Activated B cell treated with CpG ODN at 0.5 μM for 24 hours (primary cell): Measurements from ENCODE around the gene CETP. TPM values are rescaled to one million over a fixed set of nuclear protein-coding genes. Genes with fewer than 3 reads are reported as not detected.

Source experiments
- ATAC-seq: fragments of 200-7000 bp; cut with Tn5 transposase; one replicate; pipeline ENCODE4 v1.10.0; 2021; ENCODE audit warnings: low read depth, mild to moderate bottlenecking, moderate library complexity
- CTCF ChIA-PET: fragments of 350-600 bp; sonication (Branson Sonifier 250); formaldehyde crosslinking; loops from one replicate; lab custom pipeline; 2021; ENCODE audit warnings: antibody characterized with exemption; lab: Charles Lee
- POLR2A ChIA-PET: fragments of 350-600 bp; sonication (Branson Sonifier 250); formaldehyde crosslinking; loops from one replicate; lab custom pipeline; 2021; ENCODE audit warnings: antibody characterized with exemption; lab: Charles Lee
- DNase-seq: peaks from one replicate; pipeline ENCODE4 v3.0.0; 2022
- H3K27ac Mint-ChIP-seq: one replicate; pipeline ENCODE4 v1.8.0; 2020; ENCODE audit warnings: mixed read lengths
- H3K27me3 Mint-ChIP-seq: one replicate; pipeline ENCODE4 v1.8.0; 2021; ENCODE audit warnings: mixed read lengths
- H3K36me3 Mint-ChIP-seq: one replicate; pipeline ENCODE4 v1.8.0; 2021; ENCODE audit warnings: low read depth, mixed read lengths
- H3K4me1 Mint-ChIP-seq: one replicate; pipeline ENCODE4 v1.8.0; 2021; ENCODE audit warnings: mixed read lengths
- H3K4me3 Mint-ChIP-seq: one replicate; pipeline ENCODE4 v1.8.0; 2020; ENCODE audit warnings: mild to moderate bottlenecking, mixed read lengths
- H3K9me3 Mint-ChIP-seq: one replicate; pipeline ENCODE4 v1.8.0; 2020; ENCODE audit warnings: mixed read lengths
- CTCF ChIP-seq: fragments of 200-600 bp; IDR thresholded peaks from one replicate; pipeline ENCODE4 v1.8.0; 2022; ENCODE audit warnings: antibody characterized with exemption, mild to moderate bottlenecking
- intact Hi-C: fragments of 100-400 bp; cut with micrococcal nuclease; formaldehyde crosslinking; loops from one replicate; pipeline ENCODE4 v1.15.1; 2024
- total RNA-seq: library from RNA; stranded (reverse); gene quantifications from 2 replicates; pipeline ENCODE4 v1.2.3, GENCODE V29; 2022

The CETP gene
- total RNA-seq, 1 donor from 2014 or later: 1.4 TPM

GRCh38 chr16:57024894-57025680, 63.3 kb downstream of the CETP start:
- no peak for TF ChIP-seq CTCF
- intact Hi-C loops: no loop called here
- no peak for ATAC-seq
- no peak overlapping the region for H3K4me3 Mint-ChIP-seq
- peaks cover 90% of the 10 kb centered on the region for H3K36me3 Mint-ChIP-seq
- POLR2A ChIA-PET: interaction anchor here (1.0 to 1.1 kb wide), 3 partner anchors 13 to 94 kb away, joined by 3 to 10 read pairs (median 3); no protein-coding TSS in a partner anchor
- H3K4me1 Mint-ChIP-seq: peaks cover 31% of the 10 kb centered on the region
- CTCF ChIA-PET: interaction anchor here (1.6 kb wide), 1 partner anchor 61 kb away, joined by 4 read pairs; no protein-coding TSS in a partner anchor
- no peak for DNase-seq
- H3K9me3 Mint-ChIP-seq: no peaks in the 10 kb centered on the region
- H3K27ac Mint-ChIP-seq: no peak overlapping the region
- H3K27me3 Mint-ChIP-seq: no peaks in the 10 kb centered on the region

- no peak for ATAC-seq
- ChIA-PET CTCF (interaction anchor here (1.6 kb wide), 1 partner anchor 62 kb away, joined by 4 read pairs; no protein-coding TSS in a partner anchor), POLR2A (interaction anchor here (0.6 to 1.9 kb wide), 4 partner anchors 16 to 143 kb away, joined by 3 to 7 read pairs (median 4); no protein-coding TSS in a partner anchor)
- no peak for DNase-seq
- Mint-ChIP-seq H3K27me3 (no peaks in the 10 kb centered on the region), H3K36me3 (peaks cover 88% of the 10 kb centered on the region), H3K4me1 (peaks cover 31% of the 10 kb centered on the region), H3K27ac (peak overlapping the region; percentile 59), H3K4me3 (no peak overlapping the region), H3K9me3 (no peaks in the 10 kb centered on the region)
- intact Hi-C loops: no loop called here
- no peak for TF ChIP-seq CTCF
These were observed 64.4 kb downstream of the CETP start for GRCh38 chr16:57025941-57026777.

GRCh38 chr16:57026778-57027062, 65.0 kb downstream of the CETP start:
- ChIA-PET CTCF (no interaction called here), POLR2A (interaction anchor here (0.6 to 1.9 kb wide), 4 partner anchors 15 to 143 kb away, joined by 3 to 7 read pairs (median 4); no protein-coding TSS in a partner anchor)
- TF ChIP-seq CTCF: no peak
- Mint-ChIP-seq H3K9me3 (no peaks in the 10 kb centered on the region), H3K27ac (peak overlapping the region; percentile 59), H3K36me3 (peaks cover 88% of the 10 kb centered on the region), H3K4me1 (peaks cover 31% of the 10 kb centered on the region), H3K27me3 (no peaks in the 10 kb centered on the region), H3K4me3 (no peak overlapping the region)
- ATAC-seq: no peak
- no peak for DNase-seq
- intact Hi-C loops: no loop called here

- DNase-seq: no peak
- POLR2A ChIA-PET: interaction anchor here (0.5 to 1.9 kb wide), 10 partner anchors 12 to 144 kb away, joined by 3 to 7 read pairs (median 4); partner anchors contain the start of gene NLRC5
These were observed 65.3 kb downstream of the CETP start for GRCh38 chr16:57027067-57027466.

More at GRCh38 chr16:57027067-57027466, 65.3 kb downstream of the CETP start:
- H3K4me3 Mint-ChIP-seq: no peak overlapping the region
- H3K4me1 Mint-ChIP-seq: peaks cover 31% of the 10 kb centered on the region
- intact Hi-C loops: no loop called here
- no peak for ATAC-seq
- peaks cover 88% of the 10 kb centered on the region for H3K36me3 Mint-ChIP-seq
- H3K27ac Mint-ChIP-seq: no peak overlapping the region
- no peaks in the 10 kb centered on the region for H3K27me3 Mint-ChIP-seq
- CTCF ChIA-PET: interaction anchor here (1.1 kb wide), 1 partner anchor 19 kb away, joined by 3 read pairs; no protein-coding TSS in a partner anchor
- no peak for TF ChIP-seq CTCF
- no peaks in the 10 kb centered on the region for H3K9me3 Mint-ChIP-seq
